HEK293T (cell line): ENCODE results near the gene ARHGAP22.

ENCODE experiments used
- CTCF ChIA-PET: fragments of 350-600 bp; formaldehyde crosslinking; extraction: SDS; loops from one replicate; lab custom pipeline; 2021; ENCODE audit warnings: antibody characterized with exemption, inconsistent platforms; lab: Yijun Ruan, JAX
- POLR2A ChIA-PET: fragments of 350-600 bp; formaldehyde crosslinking; extraction: SDS; loops from one replicate; lab custom pipeline; 2020; ENCODE audit warnings: antibody characterized with exemption, inconsistent platforms; lab: Yijun Ruan, JAX
- DNase-seq: peaks from one replicate; pipeline ENCODE4 v3.0.0; 2012; ENCODE audit warnings: mixed read lengths; ENCODE audit errors: extremely low spot score
- ARNT ChIP-seq: fragments of 450-650 bp; IDR thresholded peaks from 2 replicates; pipeline ENCODE4 v1.6.1; 2017; ENCODE audit warnings: mild to moderate bottlenecking
- BHLHE40 ChIP-seq: fragments of 450-650 bp; IDR thresholded peaks from 2 replicates; pipeline ENCODE4 v1.6.1; 2016; ENCODE audit warnings: mild to moderate bottlenecking, moderate library complexity, borderline replicate concordance
- CTBP1 ChIP-seq: fragments of 450-650 bp; IDR thresholded peaks from 2 replicates; pipeline ENCODE4 v1.6.1; 2016; ENCODE audit warnings: borderline replicate concordance
- ELF4 ChIP-seq: fragments of 450-650 bp; IDR thresholded peaks from 2 replicates; pipeline ENCODE4 v1.6.1; 2017; ENCODE audit warnings: antibody characterized with exemption
- FOXA1 ChIP-seq: fragments of 450-650 bp; IDR thresholded peaks from 2 replicates; pipeline ENCODE4 v1.6.1; 2016; ENCODE audit warnings: mild to moderate bottlenecking
- FOXK2 ChIP-seq: fragments of 450-650 bp; IDR thresholded peaks from 2 replicates; pipeline ENCODE4 v1.6.1; 2016; ENCODE audit warnings: mild to moderate bottlenecking
- FOXM1 ChIP-seq: fragments of 450-650 bp; IDR thresholded peaks from 2 replicates; pipeline ENCODE4 v1.6.1; 2017; ENCODE audit warnings: mild to moderate bottlenecking, borderline replicate concordance
- HDGF ChIP-seq: fragments of 450-650 bp; IDR thresholded peaks from 2 replicates; pipeline ENCODE4 v1.6.1; 2017; ENCODE audit warnings: antibody characterized with exemption, borderline replicate concordance
- L3MBTL2 ChIP-seq: fragments of 450-650 bp; conservative IDR thresholded peaks from 2 replicates; pipeline ENCODE4 v1.6.1; 2016; ENCODE audit warnings: mild to moderate bottlenecking
- LEF1 ChIP-seq: fragments of 450-650 bp; IDR thresholded peaks from 2 replicates; pipeline ENCODE4 v1.6.1; 2017; ENCODE audit warnings: mild to moderate bottlenecking, borderline replicate concordance
- NFRKB ChIP-seq: fragments of 450-650 bp; IDR thresholded peaks from 2 replicates; pipeline ENCODE4 v1.6.1; 2016; ENCODE audit warnings: mild to moderate bottlenecking, moderate library complexity
- PKNOX1 ChIP-seq: fragments of 450-650 bp; IDR thresholded peaks from 2 replicates; pipeline ENCODE4 v1.6.1; 2016
- SP1 ChIP-seq: fragments of 450-650 bp; IDR thresholded peaks from 2 replicates; pipeline ENCODE4 v1.6.1; 2017
- SUZ12 ChIP-seq: fragments of 450-650 bp; IDR thresholded peaks from 2 replicates; pipeline ENCODE4 v1.6.1; 2016; ENCODE audit warnings: mild to moderate bottlenecking
- TARDBP ChIP-seq: fragments of 450-650 bp; IDR thresholded peaks from 2 replicates; pipeline ENCODE4 v1.6.1; 2016
- ZNF384 ChIP-seq: fragments of 450-650 bp; IDR thresholded peaks from 2 replicates; pipeline ENCODE4 v1.6.1; 2016

ARHGAP22 gene, protein sequence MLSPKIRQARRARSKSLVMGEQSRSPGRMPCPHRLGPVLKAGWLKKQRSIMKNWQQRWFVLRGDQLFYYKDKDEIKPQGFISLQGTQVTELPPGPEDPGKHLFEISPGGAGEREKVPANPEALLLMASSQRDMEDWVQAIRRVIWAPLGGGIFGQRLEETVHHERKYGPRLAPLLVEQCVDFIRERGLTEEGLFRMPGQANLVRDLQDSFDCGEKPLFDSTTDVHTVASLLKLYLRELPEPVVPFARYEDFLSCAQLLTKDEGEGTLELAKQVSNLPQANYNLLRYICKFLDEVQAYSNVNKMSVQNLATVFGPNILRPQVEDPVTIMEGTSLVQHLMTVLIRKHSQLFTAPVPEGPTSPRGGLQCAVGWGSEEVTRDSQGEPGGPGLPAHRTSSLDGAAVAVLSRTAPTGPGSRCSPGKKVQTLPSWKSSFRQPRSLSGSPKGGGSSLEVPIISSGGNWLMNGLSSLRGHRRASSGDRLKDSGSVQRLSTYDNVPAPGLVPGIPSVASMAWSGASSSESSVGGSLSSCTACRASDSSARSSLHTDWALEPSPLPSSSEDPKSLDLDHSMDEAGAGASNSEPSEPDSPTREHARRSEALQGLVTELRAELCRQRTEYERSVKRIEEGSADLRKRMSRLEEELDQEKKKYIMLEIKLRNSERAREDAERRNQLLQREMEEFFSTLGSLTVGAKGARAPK

DNA sequence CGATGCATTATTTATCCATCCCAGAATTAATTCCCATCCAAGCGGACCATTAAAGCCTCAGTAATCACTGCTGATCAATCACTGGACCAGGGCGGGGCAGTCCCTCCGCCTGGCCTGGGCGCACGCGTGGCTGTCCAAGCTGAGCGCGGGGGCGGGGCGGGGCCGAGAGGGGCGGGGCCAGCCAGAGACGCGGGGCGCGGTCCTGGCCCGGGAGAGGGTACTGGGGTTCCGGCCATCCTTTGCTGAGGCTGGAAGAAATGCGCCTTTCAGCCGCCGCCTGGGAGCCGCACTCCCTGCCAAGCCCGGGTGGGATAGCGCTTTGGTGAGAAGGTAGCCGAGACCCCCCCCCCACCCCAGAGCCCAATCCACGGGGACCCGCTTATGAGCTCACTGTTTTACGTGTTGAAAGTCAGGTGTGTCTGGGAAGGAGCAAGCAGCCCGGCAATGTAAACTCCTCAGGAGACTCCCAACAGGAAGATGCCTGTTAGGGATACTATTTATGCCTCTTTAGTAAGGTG, at the start of gene ARHGAP22:
Gene ARHGAP22 (minus strand): TSS at position 83 of the 518 bp plus-strand sequence. CDS start 277 bp downstream, outside the sequence.
- CTCF ChIA-PET, result interaction anchor here (0.9 kb wide), 2 partner anchors 10 to 51 kb away, joined by 3 to 4 read pairs; no protein-coding TSS in a partner anchor
- TF ChIP-seq SUZ12 (no peak), NFRKB (no peak), FOXK2 (no peak), ARNT (no peak), L3MBTL2 (peak; percentile 15; the same call in 1 of the 2 replicates)
- POLR2A ChIA-PET, result no interaction called here
- DNase-seq, result peak; percentile 66

DNA sequence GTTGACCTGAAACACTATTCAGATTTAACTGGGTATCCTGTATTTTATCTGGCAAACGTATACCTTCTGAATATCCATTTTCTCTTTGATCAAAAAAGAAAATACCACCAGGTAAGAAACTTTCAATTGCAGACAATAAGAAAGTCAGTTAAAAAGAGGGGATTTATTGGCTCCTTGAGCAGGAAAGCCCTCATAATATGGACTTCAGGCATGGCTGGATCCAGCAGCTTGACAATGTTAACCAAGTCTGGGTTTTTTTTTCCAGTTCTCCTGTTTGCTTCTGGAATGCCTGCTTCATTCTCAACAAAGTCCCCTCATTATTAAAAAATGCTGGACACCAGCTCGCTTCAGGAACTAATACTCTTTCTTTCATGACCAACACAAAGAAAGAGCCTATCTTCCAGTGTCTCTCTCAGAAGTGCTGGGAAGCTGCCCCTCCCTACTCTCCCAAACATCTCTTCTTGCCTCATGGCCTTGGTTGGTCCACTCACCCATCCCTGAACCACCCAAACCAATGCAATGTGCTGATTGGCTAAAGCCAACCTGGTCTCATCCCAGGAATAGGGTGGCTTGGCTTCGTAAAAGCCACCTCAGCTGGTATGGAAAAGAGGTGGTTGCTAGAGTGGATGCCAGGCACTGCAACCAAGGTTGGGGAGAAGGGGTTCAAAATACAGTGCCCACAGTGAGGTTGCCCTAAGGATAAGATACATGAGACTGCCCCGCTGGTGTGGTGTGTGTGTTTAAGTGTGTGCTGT, 49.2 kb upstream of the ARHGAP22 start:
- no peak for DNase-seq
- TF ChIP-seq FOXA1 (no peak), BHLHE40 (no peak), HDGF (no peak), CTBP1 (no peak), FOXK2 (no peak), FOXM1 (no peak), ZNF384 (no peak), L3MBTL2 (no peak), LEF1 (no peak), SUZ12 (no peak)
- POLR2A ChIA-PET, result no interaction called here
- CTCF ChIA-PET, result interaction anchor here (3.2 kb wide), 1 partner anchor 291 kb away, joined by 28 read pairs; no protein-coding TSS in a partner anchor

GRCh38 chr10:48653347-48653746, 48.5 kb upstream of the ARHGAP22 start:
- POLR2A ChIA-PET, result no interaction called here
- no peak for DNase-seq
- CTCF ChIA-PET, result no interaction called here

GRCh38 chr10:48652344-48652743, 47.5 kb upstream of the ARHGAP22 start:
- no peak for TF ChIP-seq L3MBTL2
- no peak for TF ChIP-seq ZNF384
- TF ChIP-seq PKNOX1, result no peak
- no peak for TF ChIP-seq ELF4
- no peak for TF ChIP-seq SP1
- TF ChIP-seq CTBP1, result no peak
- no peak for TF ChIP-seq ARNT
- no peak for TF ChIP-seq FOXM1
- TF ChIP-seq HDGF, result no peak
- TF ChIP-seq SUZ12, result no peak
- TF ChIP-seq LEF1, result no peak
- no peak for TF ChIP-seq TARDBP
- TF ChIP-seq NFRKB, result no peak
- TF ChIP-seq FOXK2, result no peak
- TF ChIP-seq FOXA1, result no peak
- TF ChIP-seq BHLHE40, result no peak
- DNase-seq, result no peak
- CTCF ChIA-PET, result no interaction called here
- POLR2A ChIA-PET, result no interaction called here

More at GRCh38 chr10:48653347-48653746, 48.5 kb upstream of the ARHGAP22 start:
- TF ChIP-seq ARNT (no peak), TARDBP (no peak), BHLHE40 (no peak), FOXA1 (no peak)

- POLR2A ChIA-PET, result no interaction called here
- TF ChIP-seq SUZ12 (no peak), TARDBP (no peak), PKNOX1 (no peak), LEF1 (no peak), FOXK2 (no peak), FOXM1 (no peak), BHLHE40 (no peak), ZNF384 (no peak), ELF4 (no peak), FOXA1 (no peak)
- CTCF ChIA-PET, result no interaction called here
- no peak for DNase-seq
Measured at GRCh38 chr10:48651839-48652238, 47.0 kb upstream of the ARHGAP22 start.

- CTCF ChIA-PET, result no interaction called here
- POLR2A ChIA-PET, result no interaction called here
- TF ChIP-seq TARDBP (no peak), PKNOX1 (no peak), NFRKB (no peak), L3MBTL2 (no peak), SP1 (no peak), CTBP1 (no peak), ELF4 (no peak), FOXK2 (no peak), FOXA1 (no peak), BHLHE40 (no peak), ZNF384 (no peak), SUZ12 (no peak), ARNT (no peak), HDGF (no peak), FOXM1 (no peak), LEF1 (no peak)
- DNase-seq, result no peak
Measured at GRCh38 chr10:48651293-48651692, 46.4 kb upstream of the ARHGAP22 start.
